Fibroblast of skin of right quadriceps (primary cell): ENCODE measurements around the gene SOX18.

ENCODE experiments used
- DNase-seq: peaks from one replicate; pipeline ENCODE4 v3.0.0-alpha.2; 2013

The SOX18 gene

GRCh38 chr20:64080013-64080812 is 30.8 kb upstream of the SOX18 start, which contains the start of gene OPRL1:
Gene OPRL1 (plus strand): TSS chr20:64080082. CDS start chr20:64092721, 12,639 bp downstream.
- no peak for DNase-seq

- DNase-seq: peak; percentile 60
These were observed 30.0 kb upstream of the SOX18 start, which contains the start of gene RGS19 for GRCh38 chr20:64079273-64080012. Gene RGS19 (minus strand): TSS chr20:64079518. CDS start chr20:64076886, 2,632 bp downstream.

GRCh38 chr20:64078934-64079272 is 29.5 kb upstream of the SOX18 start:
- no peak for DNase-seq

GRCh38 chr20:64077876-64078551 is 28.6 kb upstream of the SOX18 start:
- DNase-seq: no peak

- DNase-seq: no peak
These were observed 28.1 kb upstream of the SOX18 start for GRCh38 chr20:64077541-64077875.

GRCh38 chr20:64077094-64077493 is 27.7 kb upstream of the SOX18 start:
- DNase-seq: no peak

GRCh38 chr20:64076061-64076997 is 26.9 kb upstream of the SOX18 start:
- no peak for DNase-seq

GRCh38 chr20:64075556-64075955 is 26.1 kb upstream of the SOX18 start:
- DNase-seq: no peak

GRCh38 chr20:64074963-64075362 is 25.5 kb upstream of the SOX18 start:
- no peak for DNase-seq

- DNase-seq: no peak
These were observed 24.8 kb upstream of the SOX18 start for GRCh38 chr20:64074184-64074789.

GRCh38 chr20:64073476-64074183 is 24.2 kb upstream of the SOX18 start:
- no peak for DNase-seq

GRCh38 chr20:64072498-64073063 is 23.1 kb upstream of the SOX18 start:
- DNase-seq: no peak

GRCh38 chr20:64071341-64072332 is 22.2 kb upstream of the SOX18 start:
- no peak for DNase-seq

- no peak for DNase-seq
These were observed 21.0 kb upstream of the SOX18 start for GRCh38 chr20:64070244-64070993.

- no peak for DNase-seq
These were observed 20.3 kb upstream of the SOX18 start for GRCh38 chr20:64069614-64070243.

GRCh38 chr20:64069209-64069613 is 19.8 kb upstream of the SOX18 start:
- DNase-seq: no peak

- no peak for DNase-seq
These were observed 19.2 kb upstream of the SOX18 start for GRCh38 chr20:64068386-64069208.
